PFSK-1 (cell line): ENCODE measurements around the gene GALNTL6.

Source experiments
- TAF1 ChIP-seq: IDR thresholded peaks from 2 replicates; pipeline ENCODE4 v1.6.1; 2012; ENCODE audit warnings: low read length, control low read depth, borderline replicate concordance; ENCODE audit not compliant: insufficient read depth
- TF ChIP-seq, protein P1 (sequence below), 2 experiments: IDR thresholded peaks; 2 replicates each; pipeline versions ENCODE4 v1.6.1 to v1.8.0; 2011 to 2012; ENCODE audit warnings: low read depth in 2 of 2, low read length in 2 of 2, control low read depth in 1 of 2, inconsistent platforms in 1 of 2, mild to moderate bottlenecking in 1 of 2, moderate library complexity in 1 of 2; ENCODE audit not compliant: insufficient read depth in 1 of 2

DNA sequence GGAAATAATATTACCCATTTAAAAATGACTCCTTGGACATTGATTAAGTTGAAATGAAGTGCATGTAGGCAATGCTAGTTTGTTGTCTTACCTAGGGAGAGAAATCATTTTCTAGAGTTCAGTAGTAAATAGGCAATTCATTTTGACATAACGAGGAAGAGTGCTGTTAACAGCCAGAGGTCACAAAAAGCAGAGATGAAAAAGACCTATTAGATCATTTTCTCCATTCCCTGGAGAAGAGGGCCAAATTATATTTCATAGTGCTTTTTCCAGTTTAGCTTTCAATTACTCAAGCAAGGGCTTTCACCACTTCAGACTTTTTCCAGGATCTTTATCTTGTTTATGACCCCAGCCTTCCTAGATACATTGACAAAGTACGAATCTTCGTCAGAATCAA, 981.1 kb downstream of the GALNTL6 start:
- no peak for TF ChIP-seq TAF1
- TF ChIP-seq, protein P1, sequence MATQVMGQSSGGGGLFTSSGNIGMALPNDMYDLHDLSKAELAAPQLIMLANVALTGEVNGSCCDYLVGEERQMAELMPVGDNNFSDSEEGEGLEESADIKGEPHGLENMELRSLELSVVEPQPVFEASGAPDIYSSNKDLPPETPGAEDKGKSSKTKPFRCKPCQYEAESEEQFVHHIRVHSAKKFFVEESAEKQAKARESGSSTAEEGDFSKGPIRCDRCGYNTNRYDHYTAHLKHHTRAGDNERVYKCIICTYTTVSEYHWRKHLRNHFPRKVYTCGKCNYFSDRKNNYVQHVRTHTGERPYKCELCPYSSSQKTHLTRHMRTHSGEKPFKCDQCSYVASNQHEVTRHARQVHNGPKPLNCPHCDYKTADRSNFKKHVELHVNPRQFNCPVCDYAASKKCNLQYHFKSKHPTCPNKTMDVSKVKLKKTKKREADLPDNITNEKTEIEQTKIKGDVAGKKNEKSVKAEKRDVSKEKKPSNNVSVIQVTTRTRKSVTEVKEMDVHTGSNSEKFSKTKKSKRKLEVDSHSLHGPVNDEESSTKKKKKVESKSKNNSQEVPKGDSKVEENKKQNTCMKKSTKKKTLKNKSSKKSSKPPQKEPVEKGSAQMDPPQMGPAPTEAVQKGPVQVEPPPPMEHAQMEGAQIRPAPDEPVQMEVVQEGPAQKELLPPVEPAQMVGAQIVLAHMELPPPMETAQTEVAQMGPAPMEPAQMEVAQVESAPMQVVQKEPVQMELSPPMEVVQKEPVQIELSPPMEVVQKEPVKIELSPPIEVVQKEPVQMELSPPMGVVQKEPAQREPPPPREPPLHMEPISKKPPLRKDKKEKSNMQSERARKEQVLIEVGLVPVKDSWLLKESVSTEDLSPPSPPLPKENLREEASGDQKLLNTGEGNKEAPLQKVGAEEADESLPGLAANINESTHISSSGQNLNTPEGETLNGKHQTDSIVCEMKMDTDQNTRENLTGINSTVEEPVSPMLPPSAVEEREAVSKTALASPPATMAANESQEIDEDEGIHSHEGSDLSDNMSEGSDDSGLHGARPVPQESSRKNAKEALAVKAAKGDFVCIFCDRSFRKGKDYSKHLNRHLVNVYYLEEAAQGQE (IDR thresholded peaks at IDR 0.05; ENCODE audit: insufficient read depth in 1 of 2, low read depth in 2 of 2, low read length in 2 of 2): no peak
